HG03139 (cell line): ENCODE measurements around the gene PCID2.

Experiments
- ATAC-seq: cut with Tn5 transposase; IDR thresholded peaks from one replicate; pipeline ENCODE4 v1.9.1; 2021; ENCODE audit not compliant: unreplicated experiment

PCID2 gene

DNA sequence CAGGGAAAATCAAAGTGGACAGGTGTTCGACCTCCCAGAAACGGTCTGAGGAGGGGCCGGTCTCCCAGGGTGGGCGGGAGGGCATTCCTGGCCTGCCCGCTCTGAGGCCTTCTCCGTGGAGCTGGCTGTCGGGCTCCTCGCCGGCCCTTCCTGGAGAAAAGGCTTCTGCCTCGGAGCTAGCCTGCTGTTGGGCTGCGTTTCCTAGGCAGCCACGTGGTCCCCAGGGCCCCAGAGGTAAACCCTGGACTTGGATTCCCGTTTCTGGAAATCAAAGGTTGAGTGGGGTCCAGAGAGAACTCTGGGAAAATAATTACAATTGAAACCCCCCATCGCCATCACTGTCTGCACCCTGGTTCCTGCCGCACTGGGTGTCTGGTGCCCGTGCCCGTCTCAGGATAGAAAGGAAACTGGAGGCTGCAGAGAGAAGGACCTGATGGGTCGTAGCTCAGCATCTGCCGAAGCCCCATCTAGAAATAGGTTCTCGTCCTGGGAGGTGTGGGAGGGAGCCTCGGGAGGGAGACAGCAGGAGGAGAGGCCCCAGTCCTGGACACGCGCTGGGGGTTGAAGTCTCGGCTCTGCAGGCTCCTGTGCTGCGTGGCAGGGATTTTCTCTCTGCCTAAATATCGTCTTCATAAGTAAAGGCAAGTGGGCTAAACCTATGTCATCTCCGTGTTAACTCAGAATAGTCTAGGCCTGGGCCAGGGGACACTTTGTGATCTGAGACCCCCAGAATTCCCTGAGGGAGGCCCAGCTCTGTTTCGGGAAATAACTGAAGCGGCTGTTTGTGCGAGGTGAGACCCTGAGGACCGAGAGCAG lies 57.7 kb downstream of the PCID2 start:
- ATAC-seq: no peak

DNA sequence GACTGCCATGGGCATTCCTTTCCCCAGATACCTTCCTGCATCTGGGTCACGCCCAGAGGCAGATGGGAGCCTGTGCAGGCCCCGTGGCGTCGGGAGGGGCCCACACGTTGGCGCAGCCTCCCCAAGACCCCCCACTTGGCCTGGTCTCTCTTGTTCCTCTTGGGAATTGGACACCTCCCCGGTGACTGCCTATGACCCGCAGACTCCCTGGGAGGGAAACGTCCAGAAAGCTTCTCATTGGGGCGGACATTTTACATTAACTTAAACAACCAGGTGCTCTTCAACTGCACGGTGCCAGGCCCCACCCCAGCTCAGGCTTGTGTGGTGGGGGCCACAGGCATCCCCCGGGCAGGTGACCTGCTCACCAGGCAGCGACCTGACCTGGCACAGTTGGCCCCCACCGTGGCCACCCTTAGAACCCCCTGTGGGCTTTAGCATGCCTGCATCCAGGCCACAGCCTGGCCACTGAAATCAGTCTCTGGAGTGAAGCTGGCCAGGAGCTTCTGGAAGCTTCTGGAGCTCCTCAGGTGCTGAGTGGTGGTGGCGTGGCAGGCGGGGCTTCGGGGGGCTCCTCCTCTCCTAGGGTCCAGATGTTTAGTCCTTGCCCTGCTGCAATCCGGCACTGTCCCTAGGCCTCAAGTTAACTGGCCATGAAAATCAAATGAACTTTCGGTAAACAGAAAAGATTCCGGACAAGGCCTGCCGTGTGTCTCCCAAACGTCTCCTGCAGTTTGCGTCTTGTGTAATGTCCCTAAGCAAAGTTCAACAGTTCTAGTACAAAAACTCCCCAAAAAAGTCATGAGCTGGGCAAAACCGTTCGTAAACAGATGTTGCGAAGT lies 58.5 kb downstream of the PCID2 start:
- no peak for ATAC-seq

DNA sequence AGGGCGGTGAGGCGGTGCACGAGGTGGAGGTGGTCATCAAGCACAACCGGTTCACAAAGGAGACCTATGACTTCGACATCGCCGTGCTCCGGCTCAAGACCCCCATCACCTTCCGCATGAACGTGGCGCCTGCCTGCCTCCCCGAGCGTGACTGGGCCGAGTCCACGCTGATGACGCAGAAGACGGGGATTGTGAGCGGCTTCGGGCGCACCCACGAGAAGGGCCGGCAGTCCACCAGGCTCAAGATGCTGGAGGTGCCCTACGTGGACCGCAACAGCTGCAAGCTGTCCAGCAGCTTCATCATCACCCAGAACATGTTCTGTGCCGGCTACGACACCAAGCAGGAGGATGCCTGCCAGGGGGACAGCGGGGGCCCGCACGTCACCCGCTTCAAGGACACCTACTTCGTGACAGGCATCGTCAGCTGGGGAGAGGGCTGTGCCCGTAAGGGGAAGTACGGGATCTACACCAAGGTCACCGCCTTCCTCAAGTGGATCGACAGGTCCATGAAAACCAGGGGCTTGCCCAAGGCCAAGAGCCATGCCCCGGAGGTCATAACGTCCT lies 59.4 kb downstream of the PCID2 start:
- no peak for ATAC-seq

DNA sequence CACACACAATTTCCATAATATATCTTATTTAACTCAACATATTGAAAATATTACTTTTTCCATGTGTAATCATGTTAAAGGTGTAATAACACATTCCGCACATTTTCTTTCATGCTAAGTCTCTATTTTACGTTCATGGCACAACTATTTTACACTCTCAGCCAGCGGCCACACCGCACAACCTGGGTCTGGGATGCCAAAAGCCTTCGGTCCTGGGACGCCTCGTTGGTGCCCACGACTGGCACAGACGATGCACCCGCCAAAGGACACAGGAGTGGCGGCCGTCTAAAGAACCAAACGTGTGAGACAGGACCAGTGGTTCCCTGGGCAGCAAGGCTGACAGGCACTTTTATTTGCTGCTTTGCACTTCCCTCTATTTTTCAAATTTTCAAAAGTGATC lies 60.1 kb downstream of the PCID2 start:
- no peak for ATAC-seq

DNA sequence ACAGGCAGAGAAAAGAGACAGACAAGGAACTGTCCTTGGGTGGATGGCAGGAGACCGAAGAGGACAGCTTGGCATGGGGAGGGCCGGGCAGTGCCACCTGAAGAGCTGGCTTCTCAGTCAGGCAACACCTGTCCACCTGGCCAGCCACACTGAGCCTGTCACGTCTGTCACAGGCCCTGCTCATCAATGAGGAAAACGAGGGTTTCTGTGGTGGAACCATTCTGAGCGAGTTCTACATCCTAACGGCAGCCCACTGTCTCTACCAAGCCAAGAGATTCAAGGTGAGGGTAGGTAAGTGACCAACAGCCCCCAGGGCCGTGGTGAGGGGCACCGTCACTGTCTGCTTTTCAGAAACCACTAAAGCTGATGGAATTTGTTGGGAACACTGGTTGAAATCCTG lies 61.3 kb downstream of the PCID2 start:
- no peak for ATAC-seq

DNA sequence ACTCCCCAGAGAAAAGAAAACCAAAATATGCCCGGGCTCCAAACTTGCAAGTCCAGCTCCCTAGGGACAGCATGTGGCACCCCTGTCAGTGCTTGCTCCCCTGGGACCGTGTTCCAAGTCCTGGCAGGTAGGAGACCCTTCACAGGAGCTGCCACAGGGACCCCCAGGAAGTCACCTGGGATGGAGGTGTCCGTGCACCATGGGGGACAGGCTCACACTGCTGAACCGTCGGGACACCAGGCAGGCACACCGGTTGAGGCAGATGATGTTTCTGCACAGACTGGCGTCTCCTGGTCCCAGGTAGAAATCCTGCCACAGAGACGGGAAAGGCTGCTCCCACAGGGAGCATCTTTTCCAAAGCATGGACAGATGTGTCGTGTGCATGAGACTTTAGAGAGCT lies 61.7 kb downstream of the PCID2 start:
- no peak for ATAC-seq

DNA sequence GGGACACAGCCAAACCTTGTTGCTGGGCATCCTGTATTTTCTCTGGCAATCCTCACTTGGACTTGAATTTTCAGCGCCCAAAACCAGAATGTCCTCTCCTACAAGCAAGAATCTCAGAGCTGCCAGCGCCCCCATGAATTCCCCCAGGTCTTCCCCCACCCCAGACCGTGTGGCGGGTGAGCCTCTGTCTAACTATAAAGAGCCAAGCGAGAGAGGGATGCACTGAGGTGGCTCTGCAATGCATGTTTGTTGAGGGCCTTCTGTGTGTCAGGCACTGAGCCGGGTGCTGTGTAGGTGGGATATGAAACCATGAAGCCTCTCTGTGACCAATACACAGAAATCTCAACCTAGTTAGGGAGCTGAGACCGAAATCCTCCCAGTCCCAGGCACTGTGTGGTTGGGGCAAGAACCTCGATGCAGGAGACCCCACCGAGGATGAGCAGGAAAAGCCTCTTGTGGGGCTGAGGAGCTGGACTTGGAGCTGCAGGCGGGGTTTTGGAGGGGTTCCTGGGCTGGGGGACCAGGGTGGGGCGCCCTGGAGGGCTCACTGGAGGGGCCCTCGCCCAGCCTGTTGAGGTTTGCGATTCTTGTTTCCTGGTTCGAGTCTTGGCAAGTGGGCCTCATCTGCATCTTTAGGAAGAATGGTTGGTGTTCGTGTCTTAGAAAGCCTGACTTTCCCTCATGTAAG lies 62.4 kb downstream of the PCID2 start:
- ATAC-seq: no peak

DNA sequence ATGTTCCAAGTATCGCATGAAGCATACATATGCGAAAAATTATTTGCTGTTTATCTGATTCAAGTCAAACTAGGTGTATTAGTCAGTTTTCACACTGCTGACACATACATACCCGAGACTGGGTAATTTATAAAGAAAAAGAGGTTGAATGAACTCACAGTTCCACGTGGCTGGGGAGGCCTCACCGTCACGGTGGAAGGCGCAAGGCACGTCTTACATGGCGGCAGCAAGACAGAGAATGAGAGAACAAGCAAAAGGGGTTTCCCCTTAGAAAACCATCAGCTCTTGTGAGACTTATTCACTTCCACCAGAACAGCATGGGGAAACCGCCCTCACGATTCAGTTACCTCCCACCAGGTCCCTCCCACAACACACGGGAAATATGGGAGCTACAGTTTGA lies 63.0 kb downstream of the PCID2 start:
- ATAC-seq: no peak

DNA sequence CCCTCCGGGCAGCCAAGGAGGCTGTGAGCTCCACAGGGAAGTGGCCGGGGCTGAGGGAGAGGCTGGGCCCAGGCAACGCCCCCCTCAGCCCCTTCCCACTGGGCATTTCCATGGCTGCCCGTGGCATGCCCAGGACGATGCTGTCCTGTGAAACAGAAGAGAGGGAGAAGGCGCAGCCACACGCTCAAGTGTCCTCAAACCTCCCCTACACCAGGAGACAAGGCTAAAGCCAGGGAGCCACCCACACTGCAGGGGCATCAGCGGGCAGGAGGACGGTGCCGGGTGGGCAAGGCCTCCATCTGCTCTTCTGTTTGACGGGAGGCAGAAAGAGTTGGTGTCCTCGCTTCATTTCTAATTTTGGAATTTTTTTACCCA lies 64.2 kb downstream of the PCID2 start:
- ATAC-seq: no peak

DNA sequence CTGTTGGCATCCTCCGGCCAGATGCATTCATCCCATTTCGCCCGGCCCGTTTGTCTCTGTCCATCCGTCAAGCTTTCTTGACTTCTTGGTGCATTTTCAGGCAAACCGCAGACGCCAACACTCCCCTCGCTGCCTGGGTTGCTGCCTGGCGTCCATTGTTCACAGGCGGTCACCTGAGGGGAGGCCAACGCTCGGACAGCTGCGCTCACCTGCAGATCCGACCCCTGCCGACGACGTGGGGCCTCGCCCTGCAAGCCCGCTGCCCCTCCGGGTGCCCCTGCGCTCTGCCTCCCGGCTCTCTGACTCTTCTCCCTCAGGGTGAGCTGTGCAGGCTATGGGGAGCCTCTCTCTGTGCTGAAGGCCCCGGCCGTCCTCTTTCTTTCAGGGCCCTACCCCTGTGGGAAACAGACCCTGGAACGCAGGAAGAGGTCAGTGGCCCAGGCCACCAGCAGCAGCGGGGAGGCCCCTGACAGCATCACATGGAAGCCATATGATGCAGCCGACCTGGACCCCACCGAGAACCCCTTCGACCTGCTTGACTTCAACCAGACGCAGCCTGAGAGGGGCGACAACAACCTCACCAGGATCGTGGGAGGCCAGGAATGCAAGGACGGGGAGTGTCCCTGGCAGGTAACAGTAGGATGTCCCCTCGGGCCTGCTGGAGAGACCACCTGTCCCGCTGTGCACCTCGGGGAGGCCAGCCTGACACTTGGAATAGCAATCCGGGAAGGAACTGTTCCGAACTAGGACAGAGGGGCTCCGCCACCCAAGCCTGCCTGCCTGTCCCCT lies 64.8 kb downstream of the PCID2 start:
- no peak for ATAC-seq

DNA sequence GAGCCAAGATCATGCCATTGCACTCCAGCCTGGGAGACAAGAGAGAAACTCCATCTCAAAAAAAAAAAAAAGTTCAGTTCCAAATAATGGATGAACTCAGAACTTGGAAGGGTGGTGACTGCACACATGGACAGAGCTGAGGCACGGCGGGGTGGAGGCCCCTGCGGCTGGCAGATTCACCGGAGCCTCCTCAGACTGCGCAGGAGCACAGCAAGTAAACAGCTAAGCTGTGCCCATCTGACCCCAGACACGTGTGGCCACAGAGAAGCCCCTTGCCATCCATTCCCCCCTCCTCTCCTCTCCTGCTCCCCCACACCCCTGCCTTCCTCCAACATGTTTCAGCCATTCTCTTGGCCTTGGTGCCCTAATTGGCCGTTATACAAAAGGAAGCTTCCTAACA lies 65.6 kb downstream of the PCID2 start:
- no peak for ATAC-seq

DNA sequence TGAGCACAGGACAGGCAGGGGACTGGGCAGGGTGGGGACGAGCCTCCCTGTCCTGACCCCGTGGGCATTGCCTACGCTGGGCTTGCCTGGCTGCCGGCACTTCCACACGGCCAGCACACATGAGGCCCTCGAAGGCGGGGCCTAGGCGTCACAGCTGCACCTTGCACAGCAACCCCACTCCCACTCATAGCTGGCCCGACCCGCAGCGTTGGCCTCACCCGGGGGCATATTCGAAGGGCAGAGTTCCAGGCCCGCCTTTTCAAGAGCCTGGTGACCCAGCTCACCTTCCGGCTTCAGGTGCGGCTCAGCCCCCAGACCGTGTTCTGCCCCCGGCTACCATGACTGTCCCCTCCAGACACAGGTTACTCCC lies 66.9 kb downstream of the PCID2 start:
- no peak for ATAC-seq

DNA sequence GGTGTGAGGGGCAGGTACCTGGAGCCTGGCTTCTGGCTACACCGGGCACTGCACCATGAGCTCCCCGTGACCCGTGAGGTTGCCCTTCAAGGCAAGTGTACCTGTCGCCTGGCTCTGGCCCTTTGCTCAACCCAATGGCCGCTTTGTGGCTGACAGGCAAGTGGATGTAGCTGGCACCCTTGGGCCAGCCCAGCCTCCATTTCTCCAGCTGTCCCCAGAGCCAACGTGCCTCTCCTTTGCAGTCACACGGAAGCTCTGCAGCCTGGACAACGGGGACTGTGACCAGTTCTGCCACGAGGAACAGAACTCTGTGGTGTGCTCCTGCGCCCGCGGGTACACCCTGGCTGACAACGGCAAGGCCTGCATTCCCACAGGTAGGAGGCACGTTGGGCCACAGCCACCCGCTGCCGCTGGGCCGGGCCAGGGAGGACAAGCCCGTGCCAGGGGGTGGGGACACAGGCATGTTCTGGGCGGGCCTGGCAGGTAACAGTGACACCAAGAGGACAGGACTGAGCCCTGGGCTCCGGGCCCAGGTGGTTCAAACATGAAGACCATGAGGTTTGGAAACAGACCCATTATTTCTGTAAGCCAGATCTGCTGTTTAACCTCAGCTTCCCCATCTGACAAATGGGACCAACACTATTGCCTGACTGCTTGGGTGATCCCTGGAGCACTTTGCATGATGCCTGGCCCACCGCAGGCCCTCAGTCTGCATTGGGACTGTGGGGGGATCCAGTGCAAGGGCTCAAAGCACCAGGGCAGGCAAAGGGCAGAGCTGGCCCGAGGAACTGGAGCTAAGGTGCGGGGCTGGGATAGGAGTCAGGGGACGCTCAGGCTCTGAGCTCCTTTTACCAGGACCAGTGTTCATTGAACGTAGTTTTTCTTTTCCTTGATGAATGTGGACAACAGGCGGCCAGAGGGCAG lies 67.5 kb downstream of the PCID2 start:
- ATAC-seq: no peak

DNA sequence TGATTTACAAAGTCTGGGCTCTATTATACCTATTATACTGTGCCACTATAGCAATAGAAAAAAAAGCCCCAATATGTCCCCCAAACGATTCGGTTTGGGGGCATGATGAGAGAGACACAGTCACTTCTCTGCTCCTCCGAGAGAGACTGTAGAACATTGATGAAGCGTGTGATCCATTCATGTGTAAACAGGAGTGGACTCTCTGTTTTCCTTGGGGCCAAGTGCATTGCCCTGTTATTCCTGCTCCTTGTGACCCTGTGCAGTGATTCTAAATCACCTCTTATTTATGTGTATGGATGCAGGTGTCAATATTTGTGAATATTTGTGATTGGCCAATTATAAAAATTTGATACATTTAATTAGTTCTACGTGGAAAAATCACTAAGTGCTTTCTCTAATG lies 68.9 kb downstream of the PCID2 start:
- no peak for ATAC-seq

DNA sequence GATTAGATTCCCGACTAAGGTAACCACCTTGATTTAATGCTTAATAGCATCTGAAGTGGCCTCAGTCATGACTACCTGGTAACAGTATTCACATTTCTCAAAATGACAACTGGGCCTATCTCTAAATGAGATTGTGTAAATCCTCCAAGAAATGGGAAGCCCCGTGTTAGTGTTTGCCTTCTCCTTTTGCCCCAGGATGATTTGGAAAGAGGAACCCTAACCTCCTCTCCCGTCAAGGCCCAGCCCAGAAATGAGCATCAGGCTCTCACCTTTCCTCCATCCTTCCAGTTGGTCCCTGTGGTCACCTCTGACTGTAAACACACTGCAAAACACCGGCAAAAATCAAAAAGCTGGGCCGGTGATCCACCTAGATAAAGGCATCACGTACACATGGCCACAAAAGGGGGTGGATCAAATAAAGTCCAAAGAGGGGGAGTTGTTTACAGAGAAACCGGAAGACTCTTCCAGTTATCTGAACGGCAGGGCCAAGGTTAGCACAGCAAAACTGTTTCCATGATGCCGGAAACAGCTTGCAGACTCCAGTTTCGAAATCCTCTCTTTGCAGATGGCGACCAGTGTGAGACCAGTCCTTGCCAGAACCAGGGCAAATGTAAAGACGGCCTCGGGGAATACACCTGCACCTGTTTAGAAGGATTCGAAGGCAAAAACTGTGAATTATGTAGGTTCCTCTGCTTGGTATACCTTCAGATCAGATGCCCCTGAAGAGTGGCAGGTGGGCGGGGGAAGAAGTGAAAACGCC lies 69.5 kb downstream of the PCID2 start:
- no peak for ATAC-seq

DNA sequence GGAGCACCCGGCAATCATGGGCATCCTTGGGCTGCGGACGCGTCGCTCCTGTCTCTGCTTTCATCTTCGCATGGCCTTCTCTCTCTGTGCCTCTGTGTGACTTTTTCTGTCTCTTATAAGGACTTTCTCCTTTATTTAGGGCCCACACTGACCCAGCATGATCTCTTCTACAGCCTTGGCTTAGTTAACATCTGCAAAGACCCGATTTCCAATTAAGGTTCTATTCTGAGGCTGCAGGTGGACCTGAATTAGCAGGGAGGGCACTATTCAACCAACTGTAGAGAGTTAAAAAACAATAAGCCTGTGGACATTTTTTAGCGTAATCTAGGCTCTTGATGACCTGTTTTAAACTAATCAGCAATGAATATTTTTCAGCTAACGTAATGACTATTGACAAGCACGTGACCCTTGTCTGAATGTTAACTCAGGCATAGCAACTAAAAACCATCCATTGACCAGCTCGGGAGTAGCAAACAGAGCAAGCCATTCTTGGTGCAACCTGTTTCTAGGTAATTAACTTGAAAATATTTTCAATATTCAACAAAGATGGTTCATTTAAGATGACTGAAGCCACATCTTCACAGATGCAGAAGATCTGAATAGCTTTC lies 70.7 kb downstream of the PCID2 start:
- ATAC-seq: no peak

DNA sequence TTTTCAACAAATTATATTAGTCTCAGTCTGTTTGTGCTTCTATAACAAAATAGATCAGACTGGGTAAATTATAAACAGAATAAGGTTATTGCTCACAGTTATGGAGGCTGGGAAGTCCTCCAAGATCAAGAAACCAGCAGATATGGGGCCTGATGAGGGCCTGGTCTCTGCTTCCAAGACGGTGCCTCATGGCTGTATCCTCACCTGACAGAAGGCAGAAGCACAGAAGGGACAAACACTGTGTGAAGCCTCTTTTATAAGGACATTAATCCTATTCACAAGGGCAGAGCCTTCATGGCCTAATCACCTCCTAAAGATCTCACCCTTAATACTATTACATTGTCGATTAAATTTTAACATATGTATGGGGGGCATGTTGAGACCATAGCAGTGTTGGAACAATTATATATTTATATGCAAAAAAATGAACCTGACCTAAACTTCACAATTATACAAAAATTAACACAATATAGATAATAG lies 73.1 kb downstream of the PCID2 start:
- no peak for ATAC-seq
